ENCODE measurements around the gene TFPT.

GRCh38 chr19:54160182-54160811 is 44.8 kb upstream of the TFPT start:
- no peak for TF ChIP-seq SNRNP70 (IDR thresholded peaks at IDR 0.05; ENCODE audit: low read depth, low read length)
- TF ChIP-seq PREB (CRISPR knock-in tag; IDR thresholded peaks at IDR 0.05): 0 out of 2 replicates have a peak, but pooled peaks have one; percentile 50
- TF ChIP-seq ZNF124 (CRISPR knock-in tag; IDR thresholded peaks at IDR 0.05): no peak
- TF ChIP-seq AKNA (CRISPR knock-in tag; IDR thresholded peaks at IDR 0.05; ENCODE audit: borderline replicate concordance): no peak
- no peak for TF ChIP-seq KDM6A (CRISPR knock-in tag; IDR thresholded peaks at IDR 0.05; ENCODE audit: low read depth)
- no peak for TF ChIP-seq ZBTB7B (CRISPR knock-in tag; IDR thresholded peaks at IDR 0.05)
- TF ChIP-seq MEIS2 (CRISPR knock-in tag; IDR thresholded peaks at IDR 0.05): no peak
- TF ChIP-seq ZNF263 (CRISPR knock-in tag; IDR thresholded peaks at IDR 0.05): no peak
- TF ChIP-seq JUND (CRISPR knock-in tag; IDR thresholded peaks at IDR 0.05): no peak
